HG03135 (cell line): ENCODE results near the gene INPP4A.
"Not testable (repeated sequence)": the region's sequence is repeated elsewhere in the genome, so short reads cannot be mapped to it uniquely, and the experiment has no call there.

Source experiments
- ATAC-seq: cut with Tn5 transposase; IDR thresholded peaks from one replicate; pipeline ENCODE4 v1.9.1; 2021; ENCODE audit warnings: mild to moderate bottlenecking, moderate library complexity; ENCODE audit not compliant: unreplicated experiment

Gene INPP4A

DNA sequence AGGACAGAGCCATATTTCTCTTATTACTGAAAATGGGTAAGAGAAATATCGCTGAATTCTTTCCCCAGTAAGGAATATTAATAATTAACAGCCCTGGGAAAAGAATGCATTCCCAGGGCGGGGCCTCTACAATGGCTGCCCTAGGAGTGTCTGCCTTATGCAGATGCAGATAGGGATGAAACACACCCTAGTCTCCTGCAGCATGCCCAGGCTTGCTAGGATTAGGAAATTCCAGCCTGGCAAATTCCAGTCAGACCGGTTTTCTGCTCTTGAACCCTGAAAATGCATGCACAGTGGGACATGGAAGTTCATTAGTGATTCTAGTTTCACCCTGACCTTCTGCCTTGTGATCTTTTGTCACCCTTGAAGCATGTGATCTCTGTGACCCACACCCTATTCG, 9.0 kb upstream of the INPP4A start:
- ATAC-seq: not testable (repeated sequence)

- no peak for ATAC-seq
These were observed 7.9 kb upstream of the INPP4A start for GRCh38 chr2:98436734-98437133.

GRCh38 chr2:98438190-98439133, 6.2 kb upstream of the INPP4A start:
- peak; percentile 87 for ATAC-seq

GRCh38 chr2:98441706-98442450, 2.8 kb upstream of the INPP4A start:
- ATAC-seq: no peak

- ATAC-seq: no peak
These were observed 2.2 kb upstream of the INPP4A start for GRCh38 chr2:98442488-98442887.

DNA sequence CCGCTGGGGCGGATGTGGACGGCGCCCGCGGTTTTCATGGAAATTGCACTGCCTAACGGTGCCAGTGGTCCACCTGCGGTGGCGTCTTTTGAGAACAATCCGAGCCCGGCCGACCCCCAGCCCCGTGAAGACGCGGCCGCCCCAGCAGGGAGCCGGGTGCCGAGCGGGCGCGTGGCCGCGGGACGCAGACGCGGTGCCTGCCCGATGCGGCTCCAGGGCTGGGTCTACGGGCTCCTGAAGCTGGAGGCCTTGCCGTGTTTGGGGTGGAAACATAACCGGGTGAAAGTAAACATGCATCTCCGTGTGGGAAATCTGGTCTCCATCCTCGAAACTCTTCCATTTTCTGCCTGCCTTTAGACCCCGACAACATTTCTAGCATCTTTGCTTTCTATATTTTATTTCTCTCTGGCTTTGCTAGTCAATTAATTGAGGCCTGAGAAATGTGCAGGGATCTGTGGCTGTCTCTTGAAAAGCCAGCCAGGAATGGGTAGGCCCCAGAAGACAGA, 572 bp downstream of the INPP4A start:
- peak; percentile 31 for ATAC-seq

- ATAC-seq: no peak
These were observed 1.3 kb downstream of the INPP4A start for GRCh38 chr2:98445683-98446581.

DNA sequence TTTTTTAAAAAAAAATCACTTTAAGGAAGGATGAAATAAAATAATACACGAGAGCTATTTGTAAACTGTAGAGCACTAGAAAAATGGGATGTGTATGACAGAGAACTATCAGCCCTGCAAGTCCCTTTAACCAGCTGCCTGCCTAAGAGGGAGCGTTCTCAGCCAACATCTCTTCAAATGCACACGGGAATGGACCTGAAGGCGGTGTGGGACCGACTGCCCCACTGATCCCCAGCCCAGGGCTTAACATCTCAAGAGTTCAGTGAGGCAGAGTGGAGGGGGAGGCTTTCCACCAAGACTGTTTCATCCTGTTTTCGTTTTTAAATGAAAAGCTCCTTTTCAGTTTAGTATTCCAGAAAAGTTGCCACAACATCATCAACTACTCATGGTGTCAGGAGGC, 2.2 kb downstream of the INPP4A start:
- ATAC-seq: no peak

DNA sequence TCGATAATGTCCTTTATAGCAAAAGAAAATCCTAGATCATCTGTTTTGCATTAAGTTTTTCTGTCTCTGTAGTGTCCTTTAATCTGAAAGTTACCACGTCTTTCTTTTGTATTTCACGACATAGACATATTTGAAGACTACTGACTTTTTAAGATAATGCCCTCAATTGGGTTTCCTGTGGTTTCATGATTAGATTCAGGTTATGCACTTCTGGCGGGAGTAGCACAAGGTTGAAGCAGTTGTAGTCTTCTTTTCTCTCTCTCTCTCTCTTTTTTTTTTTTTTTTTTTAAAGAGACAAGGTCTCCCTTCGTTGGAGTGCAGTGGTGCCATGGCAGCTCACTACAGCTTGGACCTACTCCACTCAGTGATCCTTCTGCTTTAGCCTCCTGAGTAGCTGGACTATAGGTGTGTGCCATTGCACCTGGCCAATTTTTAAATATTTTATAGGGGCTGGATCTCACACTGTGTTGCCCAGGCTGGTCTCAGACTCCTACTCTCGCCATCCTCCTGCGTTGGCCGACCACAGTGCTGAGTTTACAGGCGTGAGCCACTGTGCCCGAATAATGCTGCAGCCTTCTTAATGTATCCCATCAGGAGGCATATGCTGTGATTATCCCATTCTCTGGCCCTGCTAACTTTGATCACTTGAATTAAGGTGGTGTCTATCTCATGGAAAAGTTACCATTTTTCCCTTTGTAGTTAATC, 3.9 kb downstream of the INPP4A start:
- ATAC-seq: no peak

DNA sequence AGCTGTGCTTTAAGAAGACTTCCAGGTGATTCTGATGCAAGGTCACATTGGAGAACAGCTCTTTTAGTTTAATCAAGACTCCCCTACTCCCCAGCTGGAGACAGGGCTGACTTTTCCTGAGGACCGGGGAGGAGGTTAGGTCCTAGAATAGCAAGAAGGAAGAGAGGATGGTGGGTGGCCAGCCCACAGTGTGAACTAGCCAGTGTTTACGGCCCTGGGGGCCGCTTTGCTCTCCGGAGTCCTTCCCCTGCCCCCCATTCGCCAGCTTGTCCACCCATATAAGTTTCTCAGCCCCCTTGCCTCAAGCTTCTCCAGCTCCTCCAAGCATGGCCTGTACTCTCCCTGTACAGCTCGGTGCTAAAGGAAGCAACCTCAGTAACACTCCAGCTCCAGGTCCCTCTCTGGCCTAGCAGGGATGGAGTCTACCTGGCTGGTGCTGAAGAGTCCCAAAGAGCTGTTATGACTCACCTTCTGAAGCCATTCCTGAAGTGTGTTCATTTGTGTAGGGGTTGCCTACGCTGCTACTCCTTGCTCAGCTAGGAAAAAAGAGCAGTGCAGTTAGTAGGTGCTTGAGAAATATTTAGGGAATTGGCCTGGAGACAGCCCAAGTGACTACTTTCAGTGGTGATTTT, 7.9 kb downstream of the INPP4A start:
- ATAC-seq: no peak

- ATAC-seq: no peak
These were observed 8.4 kb downstream of the INPP4A start for GRCh38 chr2:98453083-98453482.

DNA sequence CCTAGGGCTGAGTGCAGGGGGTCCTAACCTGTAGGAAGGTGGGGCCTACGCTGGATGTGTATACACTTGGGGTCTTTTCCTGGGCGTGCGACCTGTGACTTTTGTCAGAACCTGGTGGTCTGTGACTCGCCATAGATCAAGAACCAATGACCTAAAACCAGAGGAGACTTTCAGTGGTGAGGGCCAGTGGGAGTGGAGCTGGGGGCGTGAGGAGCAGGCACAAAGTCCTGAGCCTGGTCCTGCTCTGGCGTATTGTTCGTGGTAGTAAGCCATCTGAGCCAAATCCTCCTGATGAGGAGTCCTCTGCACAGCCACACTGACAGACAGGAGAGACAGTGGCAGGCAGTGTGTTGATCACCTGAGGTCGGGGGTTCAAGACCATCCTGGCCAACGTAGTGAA, 8.9 kb downstream of the INPP4A start:
- ATAC-seq: no peak

- ATAC-seq: no peak
These were observed 9.4 kb downstream of the INPP4A start for GRCh38 chr2:98454073-98454472.

GRCh38 chr2:98454500-98455235, 10.0 kb downstream of the INPP4A start:
- ATAC-seq: no peak

- peak; percentile 43 for ATAC-seq
These were observed 10.9 kb downstream of the INPP4A start for GRCh38 chr2:98455494-98455976.

DNA sequence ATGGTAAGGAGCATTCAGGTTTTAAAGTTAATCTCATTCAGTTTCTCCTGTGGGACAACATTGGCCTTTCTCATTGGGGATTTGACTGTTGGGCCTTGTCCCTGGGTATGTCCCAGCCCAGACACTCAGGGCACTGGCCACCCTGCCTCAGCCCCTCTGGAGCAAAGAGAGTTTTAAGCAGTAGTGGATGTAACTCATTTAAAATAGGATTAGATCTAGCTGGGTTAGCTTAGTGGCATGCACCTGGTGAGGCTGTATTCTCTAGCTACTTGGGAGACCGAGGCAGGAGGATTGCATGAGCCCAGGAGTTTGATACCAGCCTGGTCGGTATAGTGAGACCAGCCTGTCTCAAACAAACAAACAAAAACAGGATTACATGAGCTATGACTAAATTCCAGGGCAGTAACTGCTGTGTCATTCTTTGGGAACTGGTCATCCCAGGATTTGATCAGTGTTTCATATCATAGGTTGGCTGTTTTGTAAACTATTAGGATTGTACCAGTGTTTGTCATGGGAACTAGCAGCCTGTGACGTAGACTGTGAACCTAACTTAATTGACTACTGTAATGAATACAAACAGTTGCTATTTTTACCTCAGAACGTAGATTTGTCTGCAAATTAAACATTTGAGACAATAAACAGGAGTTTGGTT, 12.5 kb downstream of the INPP4A start:
- ATAC-seq: no peak

- no peak for ATAC-seq
These were observed 13.5 kb downstream of the INPP4A start for GRCh38 chr2:98458207-98458606.

DNA sequence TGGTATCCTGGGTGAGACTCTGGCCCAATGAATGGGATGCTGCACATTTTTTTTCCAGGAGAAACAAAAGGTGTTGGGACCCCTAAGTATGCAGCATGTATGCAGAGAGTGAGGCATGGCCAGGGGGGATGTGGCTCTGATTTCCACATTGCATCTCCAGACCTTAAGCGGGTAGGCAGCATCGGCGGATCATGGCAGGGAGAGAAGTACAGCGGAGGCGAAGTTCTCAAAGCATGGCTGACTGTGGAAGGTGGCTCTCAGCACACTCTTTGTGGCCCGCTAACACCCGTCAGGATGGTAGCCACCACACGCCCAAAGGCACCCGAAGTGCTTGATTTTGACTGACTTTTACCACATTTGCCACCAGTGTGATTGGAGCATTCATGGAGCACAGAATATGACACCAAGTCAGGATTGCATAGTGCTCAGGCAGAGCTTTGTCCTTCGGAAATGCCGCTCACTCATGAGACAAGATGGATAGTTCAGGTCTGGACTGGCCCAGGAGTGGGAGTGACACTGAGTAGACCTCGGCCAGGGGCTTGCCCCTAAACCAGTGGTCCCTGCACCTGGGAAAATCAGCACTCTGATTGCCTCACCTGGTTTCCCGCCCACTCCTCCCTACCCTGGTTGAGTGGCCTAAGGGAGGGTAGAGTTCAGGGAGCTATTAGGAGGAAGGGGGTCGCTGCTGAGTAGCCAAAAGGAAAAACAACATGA, 14.2 kb downstream of the INPP4A start:
- no peak for ATAC-seq
